Stomach (tissue), 4 donors: ENCODE data around the gene BCAR1.

Experiments used
- CTCF ChIP-seq, 7 experiments: fragments of 450-650 bp in 4 of 7; fragments of 200-600 bp in 3 of 7; sonication (generic) in 3 of 7; IDR thresholded peaks; one replicate each; pipeline ENCODE4 v1.5.1; 2016 to 2019; ENCODE audit warnings: antibody characterized with exemption in 7 of 7, control low read depth in 2 of 7, mild to moderate bottlenecking in 1 of 7
- POLR2A ChIP-seq, 4 donors: fragments of 450-650 bp; IDR thresholded peaks; one replicate each; pipeline ENCODE4 v1.6.1; 2016; ENCODE audit warnings: antibody characterized with exemption in 4 of 4, control low read depth in 2 of 4, mild to moderate bottlenecking in 1 of 4, moderate library complexity in 1 of 4
- POLR2AphosphoS5 ChIP-seq, 3 donors: sonication (generic); formaldehyde crosslinking; IDR thresholded peaks; one replicate each; pipeline ENCODE4 v1.6.1; 2016; ENCODE audit warnings: antibody characterized with exemption in 3 of 3

DNA sequence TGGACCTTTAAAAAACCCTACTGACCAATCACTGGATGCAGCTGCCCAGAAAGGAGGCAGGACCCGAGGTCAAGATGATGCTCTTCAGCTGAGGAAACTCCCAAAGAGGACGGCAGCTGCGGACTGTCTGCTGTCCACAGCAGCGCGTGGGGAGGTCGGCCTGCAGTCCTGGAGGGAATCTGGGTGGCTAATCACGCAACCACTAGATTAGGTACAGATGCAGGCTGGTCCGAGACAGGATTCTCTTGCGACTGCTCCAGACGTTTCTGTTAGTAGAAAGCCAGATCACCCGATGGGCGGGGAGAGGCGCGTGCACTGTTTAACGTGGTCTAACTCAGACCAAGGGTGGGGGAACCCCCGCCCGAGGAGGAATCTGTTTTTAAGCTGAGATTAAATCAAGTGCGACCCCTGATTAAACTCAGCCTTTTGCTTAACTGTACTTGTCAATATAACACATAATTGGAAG, 53.3 kb downstream of the BCAR1 start:
- TF ChIP-seq CTCF (IDR thresholded peaks at IDR 0.05), result no peak
- TF ChIP-seq POLR2AphosphoS5 (IDR thresholded peaks at IDR 0.05), result no peak
- TF ChIP-seq POLR2A (IDR thresholded peaks at IDR 0.05), result no peak
